Neutrophil (primary cell): ENCODE data around the gene LRRFIP1.

Experiments
- H3K27ac ChIP-seq: fragments of 200-600 bp; sonication (generic); 2 replicates; pipeline ENCODE4 v1.5.1; 2016; ENCODE audit warnings: mild to moderate bottlenecking, moderate library complexity
- H3K27me3 ChIP-seq: fragments of 200-600 bp; sonication (generic); 2 replicates; pipeline ENCODE4 v1.6.0; 2016; ENCODE audit warnings: mild to moderate bottlenecking
- H3K36me3 ChIP-seq: fragments of 200-600 bp; sonication (generic); 2 replicates; pipeline ENCODE4 v1.5.1; 2017
- H3K4me1 ChIP-seq, 2 experiments: fragments of 200-600 bp in 1 of 2; sonication (generic) in 1 of 2; 1 replicate in 1 of 2; 2 replicates in 1 of 2; pipeline versions ENCODE4 v1.5.1 to v1.6.1; 2013 to 2016; ENCODE audit warnings: low read depth in 1 of 2, low read length in 1 of 2, mild to moderate bottlenecking in 1 of 2, moderate library complexity in 1 of 2; ENCODE audit not compliant: control insufficient read depth in 1 of 2, insufficient read depth in 1 of 2
- H3K4me3 ChIP-seq, 2 experiments: fragments of 200-600 bp in 1 of 2; sonication (generic) in 1 of 2; 1 replicate in 1 of 2; 2 replicates in 1 of 2; pipeline ENCODE4 v1.5.1; 2013 to 2016; ENCODE audit warnings: low read depth in 1 of 2, low read length in 1 of 2, mild to moderate bottlenecking in 1 of 2, moderate library complexity in 1 of 2
- H3K9me3 ChIP-seq: fragments of 200-600 bp; sonication (generic); 2 replicates; pipeline ENCODE4 v1.5.1; 2016
- TF ChIP-seq, protein P1 (sequence below): fragments of 200-600 bp; sonication (generic); IDR thresholded peaks from 2 replicates; pipeline ENCODE4 v1.5.1; 2016; ENCODE audit warnings: antibody characterized with exemption

The LRRFIP1 gene

DNA sequence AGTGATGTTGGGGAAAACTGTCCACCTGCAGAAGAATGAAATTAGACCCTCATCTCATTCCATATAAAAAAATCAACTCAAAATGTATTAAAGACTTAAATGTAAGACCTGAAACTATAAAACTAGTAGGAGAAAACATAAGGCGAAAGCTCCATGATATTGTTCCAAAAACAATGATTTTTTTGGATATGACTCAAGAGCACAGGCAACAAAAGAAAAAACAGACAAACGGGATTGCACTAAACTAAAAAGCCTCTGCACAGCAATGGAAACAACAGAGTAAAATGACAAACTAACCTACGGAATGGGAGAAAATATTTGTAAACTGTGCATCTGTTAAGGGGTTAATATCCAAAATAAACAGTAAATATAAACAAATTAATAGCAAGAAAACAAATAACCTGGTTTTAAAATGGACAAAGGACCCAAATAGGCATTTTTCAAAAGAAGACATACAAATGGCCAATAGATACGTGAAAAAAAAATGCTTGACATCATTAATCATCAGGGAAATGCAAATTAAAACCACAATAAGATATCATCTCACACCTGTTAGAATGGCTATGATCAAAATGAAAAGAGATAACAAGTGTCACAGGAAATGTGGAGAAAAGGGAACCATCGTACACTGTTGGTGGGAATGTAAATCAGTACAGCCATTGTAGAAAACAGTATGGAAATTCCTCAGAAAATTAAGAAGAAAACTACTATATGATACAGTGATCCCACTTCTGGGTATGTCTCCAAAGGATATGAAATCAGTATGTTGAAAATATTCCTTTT is 26.6 kb downstream of the LRRFIP1 start:
- H3K4me1 ChIP-seq: peaks cover 3% of the 10 kb centered on the region in 2 experiments
- peaks cover 7% of the 10 kb centered on the region for H3K27me3 ChIP-seq
- TF ChIP-seq, protein P1, sequence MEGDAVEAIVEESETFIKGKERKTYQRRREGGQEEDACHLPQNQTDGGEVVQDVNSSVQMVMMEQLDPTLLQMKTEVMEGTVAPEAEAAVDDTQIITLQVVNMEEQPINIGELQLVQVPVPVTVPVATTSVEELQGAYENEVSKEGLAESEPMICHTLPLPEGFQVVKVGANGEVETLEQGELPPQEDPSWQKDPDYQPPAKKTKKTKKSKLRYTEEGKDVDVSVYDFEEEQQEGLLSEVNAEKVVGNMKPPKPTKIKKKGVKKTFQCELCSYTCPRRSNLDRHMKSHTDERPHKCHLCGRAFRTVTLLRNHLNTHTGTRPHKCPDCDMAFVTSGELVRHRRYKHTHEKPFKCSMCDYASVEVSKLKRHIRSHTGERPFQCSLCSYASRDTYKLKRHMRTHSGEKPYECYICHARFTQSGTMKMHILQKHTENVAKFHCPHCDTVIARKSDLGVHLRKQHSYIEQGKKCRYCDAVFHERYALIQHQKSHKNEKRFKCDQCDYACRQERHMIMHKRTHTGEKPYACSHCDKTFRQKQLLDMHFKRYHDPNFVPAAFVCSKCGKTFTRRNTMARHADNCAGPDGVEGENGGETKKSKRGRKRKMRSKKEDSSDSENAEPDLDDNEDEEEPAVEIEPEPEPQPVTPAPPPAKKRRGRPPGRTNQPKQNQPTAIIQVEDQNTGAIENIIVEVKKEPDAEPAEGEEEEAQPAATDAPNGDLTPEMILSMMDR: no peak
- H3K36me3 ChIP-seq: no peaks in the 10 kb centered on the region
- no peak overlapping the region for H3K27ac ChIP-seq
- no peak overlapping the region for H3K4me3 ChIP-seq
- H3K9me3 ChIP-seq: no peaks in the 10 kb centered on the region

DNA sequence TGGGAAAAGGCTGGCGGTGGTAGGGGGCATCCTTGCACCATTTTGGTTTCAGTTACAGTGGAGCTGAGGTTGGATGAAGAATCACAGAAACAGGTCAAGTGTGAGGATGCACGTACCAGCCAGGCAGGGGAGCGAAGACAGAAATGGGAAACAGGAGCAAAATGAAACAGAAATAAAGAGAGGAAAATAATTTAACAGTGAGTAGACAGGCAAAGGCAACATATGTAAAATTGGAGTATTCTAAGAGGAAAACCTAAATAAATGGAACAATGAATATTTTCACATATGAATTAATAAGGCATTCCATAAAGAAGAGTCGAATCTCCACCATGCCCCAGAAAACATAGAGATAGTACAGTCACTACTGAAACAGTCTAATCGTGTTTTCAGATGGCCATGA is 29.7 kb downstream of the LRRFIP1 start:
- no peaks in the 10 kb centered on the region for H3K36me3 ChIP-seq
- no peaks in the 10 kb centered on the region for H3K4me1 ChIP-seq
- H3K27me3 ChIP-seq: peaks cover 17% of the 10 kb centered on the region
- no peak overlapping the region for H3K27ac ChIP-seq
- TF ChIP-seq, protein P1: no peak
- no peaks in the 10 kb centered on the region for H3K9me3 ChIP-seq
- H3K4me3 ChIP-seq: no peak overlapping the region

DNA sequence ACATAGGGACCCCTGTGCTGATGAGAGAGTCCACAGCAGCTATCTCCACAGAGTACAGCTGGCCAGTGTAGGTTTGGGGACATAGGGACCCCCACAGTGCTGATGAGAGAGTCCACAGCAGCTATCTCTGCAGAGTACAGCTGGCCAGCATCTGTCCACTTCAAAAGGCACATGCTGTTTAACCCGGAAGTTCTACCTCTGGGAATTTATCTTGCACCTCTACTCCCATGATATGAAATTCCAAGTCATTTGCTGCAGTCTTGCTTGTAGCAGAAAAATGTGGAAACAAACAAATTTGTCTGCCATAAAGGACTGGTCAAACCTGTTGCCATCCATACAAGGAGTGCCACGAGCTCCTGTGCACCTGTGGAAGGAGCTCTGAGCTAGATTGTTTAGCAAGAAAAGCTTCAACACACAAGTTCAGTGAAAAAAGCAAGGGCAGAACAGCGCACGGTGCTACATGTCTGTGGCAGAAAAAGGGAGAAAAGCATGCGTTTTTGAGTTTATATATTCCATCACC is 33.1 kb downstream of the LRRFIP1 start:
- peaks cover 19% of the 10 kb centered on the region for H3K27me3 ChIP-seq
- no peak overlapping the region for H3K27ac ChIP-seq
- no peak overlapping the region for H3K4me3 ChIP-seq
- no peaks in the 10 kb centered on the region for H3K36me3 ChIP-seq
- peaks cover 7% of the 10 kb centered on the region in 2 experiments for H3K4me1 ChIP-seq
- no peaks in the 10 kb centered on the region for H3K9me3 ChIP-seq
- TF ChIP-seq, protein P1: no peak

DNA sequence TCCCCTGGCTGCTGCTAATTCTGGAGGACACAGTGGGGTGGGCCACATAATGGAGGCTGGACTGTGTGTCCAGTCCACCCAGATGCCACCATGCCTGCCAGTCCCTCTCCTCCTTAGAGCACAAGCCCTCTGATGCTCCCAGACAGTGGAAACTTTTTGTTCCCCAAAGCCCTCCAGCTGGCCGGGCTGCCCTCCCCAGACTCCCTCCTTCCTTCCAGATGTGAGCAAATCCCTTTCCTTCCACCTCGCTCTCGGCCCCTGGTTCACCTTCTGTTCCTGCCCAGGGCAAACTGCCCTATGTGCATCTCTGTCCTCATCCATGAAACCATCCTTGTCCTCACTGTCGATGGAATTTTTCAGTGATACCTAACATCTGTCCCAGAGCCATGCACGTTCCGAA is 33.9 kb downstream of the LRRFIP1 start:
- peaks cover 20% of the 10 kb centered on the region for H3K27me3 ChIP-seq
- peaks cover 7% of the 10 kb centered on the region in 2 experiments for H3K4me1 ChIP-seq
- TF ChIP-seq, protein P1: no peak
- no peak overlapping the region for H3K4me3 ChIP-seq
- no peak overlapping the region for H3K27ac ChIP-seq
- H3K36me3 ChIP-seq: no peaks in the 10 kb centered on the region
- H3K9me3 ChIP-seq: no peaks in the 10 kb centered on the region

DNA sequence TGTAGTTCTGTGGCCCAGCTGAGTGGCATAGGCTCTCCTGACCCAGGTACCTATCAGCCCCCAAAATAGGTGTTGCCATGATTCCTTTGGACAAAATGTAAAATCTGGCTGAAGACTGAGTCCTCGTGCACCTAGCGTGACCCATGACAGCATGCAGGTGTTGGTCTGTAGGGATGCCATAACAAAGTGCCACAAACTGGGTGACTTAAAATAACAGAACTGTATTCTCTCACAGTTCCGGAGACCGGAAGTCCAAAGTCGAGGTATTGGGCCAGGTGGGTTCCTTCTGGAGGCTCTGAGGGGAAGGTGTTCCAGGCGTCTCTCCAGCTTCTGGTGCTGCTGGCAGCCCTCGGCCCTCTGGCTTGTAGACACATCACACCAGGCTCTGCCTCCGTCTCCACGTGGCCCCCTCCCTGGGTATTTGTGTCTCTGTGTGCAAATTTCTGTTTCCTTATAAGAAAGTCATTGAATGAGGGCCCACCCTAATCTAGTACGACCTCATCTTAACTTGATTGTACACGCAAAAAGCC is 34.5 kb downstream of the LRRFIP1 start:
- TF ChIP-seq, protein P1: no peak
- Histone ChIP-seq H3K36me3 (no peaks in the 10 kb centered on the region), H3K4me3 (no peak overlapping the region), H3K27me3 (peaks cover 20% of the 10 kb centered on the region), H3K9me3 (no peaks in the 10 kb centered on the region), H3K4me1 (peaks cover 7% of the 10 kb centered on the region in 2 experiments), H3K27ac (no peak overlapping the region)
